ENCODE measurements around the gene MTHFD2L. TPM values are rescaled to one million over a fixed set of nuclear protein-coding genes. Genes with fewer than 3 reads are reported as not detected.

Gene MTHFD2L
- total RNA-seq, 1 experiment from 2014 or later = 11.6 TPM

- Histone ChIP-seq H3K27me3 (ENCODE audit: insufficient read depth, low read length) (no peaks in the 10 kb centered on the region), H3K79me1 (ENCODE audit: insufficient read depth, low read depth, low read length, poor library complexity, severe bottlenecking) (no peaks in the 10 kb centered on the region), H4K5ac (ENCODE audit: insufficient read length, low read depth, low read length) (no peak overlapping the region), H2AFZ (ENCODE audit: low read length) (no peak overlapping the region), H2BK20ac (ENCODE audit: low read depth, low read length, poor library complexity, severe bottlenecking) (no peak overlapping the region), H2BK120ac (ENCODE audit: low read depth, low read length, poor library complexity, severe bottlenecking) (no peak overlapping the region), H2BK5ac (ENCODE audit: insufficient read length, low read length) (no peak overlapping the region), H3K79me2 (ENCODE audit: insufficient read depth, low read length) (no peaks in the 10 kb centered on the region), H3K4me1 (ENCODE audit: insufficient read depth, low read length) (no peaks in the 10 kb centered on the region), H2BK12ac (ENCODE audit: insufficient read length, low read depth, low read length) (no peak overlapping the region), H4K91ac (ENCODE audit: insufficient read length, low read depth, low read length) (no peak overlapping the region), H3K14ac (ENCODE audit: insufficient read depth, low read length) (no peak overlapping the region), H3K23me2 (ENCODE audit: insufficient read length, low read depth, low read length, poor library complexity, severe bottlenecking) (no peaks in the 10 kb centered on the region), H3K9ac (ENCODE audit: extremely low read depth, insufficient read length, low read length) (no peak overlapping the region), H3K23ac (ENCODE audit: insufficient read length, low read depth, low read length) (no peak overlapping the region), H2AK5ac (ENCODE audit: insufficient read length, low read length) (no peak overlapping the region), H3K27ac (ENCODE audit: insufficient read length, low read depth, low read length) (no peak overlapping the region), H3T11ph (ENCODE audit: low read length) (no peak overlapping the region), H3K56ac (ENCODE audit: insufficient read length, low read depth, low read length) (no peak overlapping the region), H4K8ac (replicated peaks; ENCODE audit: insufficient read length, low read depth, low read length) (no peak overlapping the region), H2BK15ac (ENCODE audit: low read depth, low read length) (no peak overlapping the region), H4K20me1 (ENCODE audit: control insufficient read depth, insufficient read depth, insufficient read length) (no peaks in the 10 kb centered on the region), H3K9me3 (ENCODE audit: control insufficient read depth, low read depth, low read length) (no peaks in the 10 kb centered on the region), H3K4ac (ENCODE audit: low read depth, low read length) (no peak overlapping the region), H3K4me2 (ENCODE audit: insufficient read depth, insufficient read length, low read length) (no peak overlapping the region), H3K18ac (ENCODE audit: insufficient read length, low read depth, low read length) (no peak overlapping the region)
- H3K27me3 Mint-ChIP-seq (ENCODE audit: low read depth) = no peaks in the 10 kb centered on the region
- H3K9me3 Mint-ChIP-seq = no peaks in the 10 kb centered on the region
- H3K27ac Mint-ChIP-seq = no peak overlapping the region
- H3K4me3 Mint-ChIP-seq = no peak overlapping the region
- peaks cover 0 to 2% (median 0%) of the 10 kb centered on the region in 3 experiments; a peak in 2 of 7 replicates for H3K36me3 Mint-ChIP-seq (ENCODE audit: insufficient read depth in 1 of 3, low read depth in 3 of 3)
- TF ChIP-seq CTCF (conservative IDR thresholded peaks at IDR 0.05) = no peak
- peaks cover 2% of the 10 kb centered on the region in 2 experiments for H3K4me1 Mint-ChIP-seq
- no CpG with 5 or more reads among the region's 3 CpGs for WGBS (ENCODE audit: extremely low coverage, insufficient read length, low lambda C conversion rate)
- no peak for DNase-seq
Measured at GRCh38 chr4:74181219-74181618, 23.3 kb downstream of the MTHFD2L start.

Measured in H9 (cell line).